ENCODE results near the gene PALLD. TPM values are rescaled to one million over a fixed set of nuclear protein-coding genes. Genes with fewer than 3 reads are reported as not detected.

PALLD gene
- total and polyA plus RNA-seq, 2 experiments from 2014 or later = 157 to 178 TPM

- no peak for TF ChIP-seq CTCF (IDR thresholded peaks at IDR 0.05; ENCODE audit: low read depth, low read length)
- peak in 1 of 2 donors; percentile 74 for DNase-seq (ENCODE audit: low read depth in 1 of 2, low spot score in 1 of 2)
- H3K36me3 ChIP-seq = peaks cover 3% of the 10 kb centered on the region
- no peaks in the 10 kb centered on the region for H3K27me3 ChIP-seq
- H3K4me3 ChIP-seq = no peak overlapping the region
- H3K4me1 ChIP-seq (ENCODE audit: low read depth) = peaks cover 14% of the 10 kb centered on the region
- no peaks in the 10 kb centered on the region for H3K9me3 ChIP-seq (ENCODE audit: low read depth)
- H3K27ac ChIP-seq = no peak overlapping the region
These were observed 118.6 kb downstream of the PALLD start for GRCh38 chr4:168615294-168616065.

GRCh38 chr4:168618577-168619265, 121.9 kb downstream of the PALLD start:
- H3K9me3 ChIP-seq (ENCODE audit: low read depth) = no peaks in the 10 kb centered on the region
- TF ChIP-seq CTCF (IDR thresholded peaks at IDR 0.05; ENCODE audit: low read depth, low read length) = no peak
- H3K4me1 ChIP-seq (ENCODE audit: low read depth) = peaks cover 27% of the 10 kb centered on the region
- no peaks in the 10 kb centered on the region for H3K36me3 ChIP-seq
- DNase-seq (ENCODE audit: low read depth in 1 of 2, low spot score in 1 of 2) = no peak
- H3K27me3 ChIP-seq = no peaks in the 10 kb centered on the region
- no peak overlapping the region for H3K4me3 ChIP-seq
- H3K27ac ChIP-seq = peak overlapping the region; percentile 80

GRCh38 chr4:168619266-168619631, 122.4 kb downstream of the PALLD start:
- Histone ChIP-seq H3K4me3 (no peak overlapping the region), H3K27me3 (no peaks in the 10 kb centered on the region), H3K27ac (peak overlapping the region; percentile 80), H3K4me1 (ENCODE audit: low read depth) (peaks cover 27% of the 10 kb centered on the region), H3K36me3 (no peaks in the 10 kb centered on the region), H3K9me3 (ENCODE audit: low read depth) (no peaks in the 10 kb centered on the region)
- TF ChIP-seq CTCF (IDR thresholded peaks at IDR 0.05; ENCODE audit: low read depth, low read length) = no peak
- DNase-seq (ENCODE audit: low read depth in 1 of 2, low spot score in 1 of 2) = peak in 1 of 2 donors; percentile 22

- no peaks in the 10 kb centered on the region for H3K27me3 ChIP-seq
These were observed 125.1 kb downstream of the PALLD start for GRCh38 chr4:168621806-168622589.

More at GRCh38 chr4:168621806-168622589, 125.1 kb downstream of the PALLD start:
- H3K27ac ChIP-seq = no peak overlapping the region
- H3K9me3 ChIP-seq (ENCODE audit: low read depth) = no peaks in the 10 kb centered on the region
- TF ChIP-seq CTCF (IDR thresholded peaks at IDR 0.05; ENCODE audit: low read depth, low read length) = no peak
- no peak overlapping the region for H3K4me3 ChIP-seq
- peak in 1 of 2 donors; percentile 69 for DNase-seq (ENCODE audit: low read depth in 1 of 2, low spot score in 1 of 2)
- H3K4me1 ChIP-seq (ENCODE audit: low read depth) = peaks cover 24% of the 10 kb centered on the region
- H3K36me3 ChIP-seq = no peaks in the 10 kb centered on the region

Measured in cardiac muscle cell (in vitro differentiated cells and primary cell).